ENCODE measurements around the gene EXT2. TPM values are rescaled to one million over a fixed set of nuclear protein-coding genes. Genes with fewer than 3 reads are reported as not detected.

Gene EXT2
- total RNA-seq, 1 donor from 2014 or later = 53.7 TPM

- H3K9me3 ChIP-seq = no peaks in the 10 kb centered on the region
- intact Hi-C loops (cut with DNase I) = no loop called here
- DNase-seq = no peak
- ATAC-seq = no peak
- no peaks in the 10 kb centered on the region for H3K4me1 ChIP-seq
- no peak overlapping the region for H3K27ac ChIP-seq
- H3K4me3 ChIP-seq = no peak overlapping the region
- no peaks in the 10 kb centered on the region for H3K36me3 ChIP-seq
- TF ChIP-seq, protein P1, sequence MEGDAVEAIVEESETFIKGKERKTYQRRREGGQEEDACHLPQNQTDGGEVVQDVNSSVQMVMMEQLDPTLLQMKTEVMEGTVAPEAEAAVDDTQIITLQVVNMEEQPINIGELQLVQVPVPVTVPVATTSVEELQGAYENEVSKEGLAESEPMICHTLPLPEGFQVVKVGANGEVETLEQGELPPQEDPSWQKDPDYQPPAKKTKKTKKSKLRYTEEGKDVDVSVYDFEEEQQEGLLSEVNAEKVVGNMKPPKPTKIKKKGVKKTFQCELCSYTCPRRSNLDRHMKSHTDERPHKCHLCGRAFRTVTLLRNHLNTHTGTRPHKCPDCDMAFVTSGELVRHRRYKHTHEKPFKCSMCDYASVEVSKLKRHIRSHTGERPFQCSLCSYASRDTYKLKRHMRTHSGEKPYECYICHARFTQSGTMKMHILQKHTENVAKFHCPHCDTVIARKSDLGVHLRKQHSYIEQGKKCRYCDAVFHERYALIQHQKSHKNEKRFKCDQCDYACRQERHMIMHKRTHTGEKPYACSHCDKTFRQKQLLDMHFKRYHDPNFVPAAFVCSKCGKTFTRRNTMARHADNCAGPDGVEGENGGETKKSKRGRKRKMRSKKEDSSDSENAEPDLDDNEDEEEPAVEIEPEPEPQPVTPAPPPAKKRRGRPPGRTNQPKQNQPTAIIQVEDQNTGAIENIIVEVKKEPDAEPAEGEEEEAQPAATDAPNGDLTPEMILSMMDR (IDR thresholded peaks at IDR 0.05) = no peak
- no peaks in the 10 kb centered on the region for H3K27me3 ChIP-seq (ENCODE audit: low read depth)
Measured at GRCh38 chr11:44264438-44264749, 168.9 kb downstream of the EXT2 start.

DNA sequence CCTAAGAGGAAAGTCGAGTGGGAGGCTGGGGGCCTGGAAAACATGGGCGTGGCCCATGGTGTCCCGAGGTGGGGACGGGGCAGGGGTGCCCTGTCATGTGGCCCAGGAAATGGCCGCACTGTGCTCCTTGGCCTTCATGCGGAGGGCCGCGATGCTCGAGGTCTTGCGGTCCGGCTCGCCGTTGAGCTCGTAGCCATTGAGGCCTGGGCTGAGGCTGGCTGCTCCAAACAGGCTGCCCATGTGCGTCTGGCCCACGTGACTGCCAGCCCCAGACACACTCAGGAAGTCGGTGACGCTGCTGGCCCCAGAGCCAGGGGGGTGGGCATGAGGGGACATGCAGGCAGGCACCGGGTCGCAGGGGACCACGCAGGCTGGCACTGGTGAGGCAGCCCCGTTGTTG, 169.3 kb downstream of the EXT2 start:
- ATAC-seq (no peak), DNase-seq (no peak)
- Histone ChIP-seq H3K9me3 (no peaks in the 10 kb centered on the region), H3K4me3 (no peak overlapping the region), H3K36me3 (no peaks in the 10 kb centered on the region), H3K4me1 (no peaks in the 10 kb centered on the region), H3K27me3 (ENCODE audit: low read depth) (no peaks in the 10 kb centered on the region), H3K27ac (no peak overlapping the region)
- TF ChIP-seq, protein P1 (IDR thresholded peaks at IDR 0.05) = no peak
- intact Hi-C loops (cut with DNase I) = no loop called here

DNA sequence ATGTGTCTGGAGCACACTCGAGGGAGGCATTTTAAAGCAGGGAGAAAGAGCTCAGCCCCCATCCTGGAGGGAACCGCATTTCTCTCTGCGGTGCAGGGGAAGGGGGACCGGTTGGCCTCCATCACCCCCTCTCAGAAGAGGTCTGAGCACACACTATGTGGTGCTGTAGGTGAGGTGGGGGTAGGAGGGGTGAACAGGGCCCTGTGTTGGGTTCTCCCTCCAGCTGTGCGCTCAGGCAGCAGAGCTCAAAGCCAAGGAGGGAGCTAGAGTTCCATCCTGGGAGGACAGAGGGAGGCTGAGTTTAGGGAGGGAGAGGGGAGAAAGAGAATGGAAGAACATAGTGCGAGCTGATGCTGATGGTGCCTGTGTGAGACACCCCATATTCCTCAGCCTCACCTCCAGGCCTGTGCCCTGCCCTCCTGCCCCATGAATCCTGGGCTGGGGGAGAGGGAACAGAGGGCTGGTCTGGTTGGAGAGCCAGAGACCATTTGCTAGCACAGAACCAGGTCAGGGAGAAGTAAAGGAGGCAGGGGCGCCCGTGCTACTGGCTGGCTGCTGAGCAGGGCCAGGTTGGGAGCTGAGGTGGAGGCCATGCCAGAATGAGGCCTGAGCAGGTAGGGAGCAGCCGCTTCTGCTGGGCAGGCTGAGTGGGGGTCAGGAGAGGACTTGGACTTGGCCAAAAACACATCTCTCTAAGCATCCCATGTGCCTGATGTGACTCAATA, 170.7 kb downstream of the EXT2 start:
- DNase-seq (no peak), ATAC-seq (no peak)
- Histone ChIP-seq H3K9me3 (no peaks in the 10 kb centered on the region), H3K4me1 (no peaks in the 10 kb centered on the region), H3K4me3 (no peak overlapping the region), H3K27ac (no peak overlapping the region), H3K36me3 (no peaks in the 10 kb centered on the region), H3K27me3 (ENCODE audit: low read depth) (no peaks in the 10 kb centered on the region)
- intact Hi-C loops (cut with DNase I) = no loop called here
- TF ChIP-seq, protein P1 (IDR thresholded peaks at IDR 0.05) = no peak

DNA sequence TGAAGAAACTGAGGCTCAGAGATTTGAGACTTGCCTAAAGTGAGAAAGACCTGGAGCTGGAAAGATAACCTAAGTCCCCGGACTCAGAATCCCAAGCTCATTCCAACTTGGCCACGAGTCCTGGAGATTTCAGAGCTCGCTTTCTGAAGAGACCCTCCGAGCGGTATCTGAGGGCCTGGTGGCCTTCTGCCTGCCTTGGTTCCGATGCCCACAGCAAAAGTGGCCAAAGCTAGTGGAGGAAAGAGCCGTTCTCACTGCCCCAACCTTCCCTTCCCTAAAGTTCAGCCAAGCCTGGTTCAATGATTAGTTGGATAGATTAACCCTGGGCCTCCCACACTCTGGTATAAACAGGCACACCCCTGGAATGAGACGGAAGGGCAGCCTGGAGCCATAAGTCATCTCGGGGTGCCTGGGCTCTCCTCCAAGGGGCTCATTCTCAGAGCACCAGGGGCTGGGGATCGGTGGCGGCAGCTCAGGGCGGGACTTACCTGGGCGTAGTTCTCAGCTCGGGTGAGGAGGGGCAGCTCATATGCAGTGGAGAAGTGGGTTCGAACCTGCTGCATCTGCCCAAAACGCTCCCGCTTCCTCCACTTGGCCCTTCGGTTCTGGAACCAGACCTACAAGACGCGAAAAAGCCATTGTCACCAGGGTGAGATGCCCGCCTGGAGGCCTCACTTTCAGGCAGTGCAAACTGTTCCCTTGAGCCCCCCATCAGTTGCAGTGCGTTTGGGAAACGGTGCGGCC, 171.7 kb downstream of the EXT2 start:
- no peak overlapping the region for H3K4me3 ChIP-seq
- DNase-seq (no peak), ATAC-seq (no peak)

DNA sequence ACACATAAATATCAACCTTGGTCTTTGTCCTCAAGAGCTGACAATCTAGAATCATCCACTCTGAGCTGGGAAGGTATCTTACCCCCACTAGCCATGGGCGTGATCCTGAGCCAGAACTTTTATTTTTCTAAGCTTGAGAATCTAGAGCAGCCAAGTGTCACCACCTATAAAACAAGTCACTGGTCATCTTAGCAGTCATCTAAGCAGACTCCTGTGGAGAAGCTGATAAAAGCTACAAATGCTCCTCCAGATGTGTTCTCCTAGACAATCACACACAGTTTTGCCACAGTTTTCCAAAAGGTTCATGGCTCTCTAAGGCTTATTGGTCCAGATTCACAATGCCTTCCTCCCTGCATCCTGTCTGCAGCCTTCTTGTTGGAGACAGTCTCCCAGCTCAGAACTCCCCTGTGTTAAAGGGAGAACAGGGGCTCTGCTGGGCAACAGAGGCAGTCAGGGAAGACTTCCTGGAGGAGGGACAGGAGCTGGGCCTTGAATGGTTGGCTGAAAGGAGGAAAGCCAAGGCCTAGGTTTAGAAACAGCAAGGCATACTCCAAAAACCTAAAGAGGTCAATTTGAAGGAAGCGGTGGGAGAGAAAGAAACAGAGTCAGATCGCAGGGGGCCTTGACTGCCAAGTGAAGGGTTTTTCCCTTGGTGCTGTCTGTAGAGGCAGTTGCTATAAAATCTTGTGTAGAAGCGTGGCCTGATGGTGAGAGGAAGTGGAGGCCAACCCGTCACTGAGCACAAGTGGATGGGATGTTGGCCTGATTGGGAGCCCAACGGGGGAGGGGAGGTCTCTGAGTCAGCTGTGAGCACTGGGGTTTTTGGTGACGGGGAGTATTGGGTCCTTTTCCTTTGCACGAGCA, 172.5 kb downstream of the EXT2 start:
- no peaks in the 10 kb centered on the region for H3K36me3 ChIP-seq
- H3K27me3 ChIP-seq (ENCODE audit: low read depth) = no peaks in the 10 kb centered on the region
- no peaks in the 10 kb centered on the region for H3K4me1 ChIP-seq
- no peak for DNase-seq
- TF ChIP-seq, protein P1 (IDR thresholded peaks at IDR 0.05) = no peak
- H3K9me3 ChIP-seq = no peaks in the 10 kb centered on the region
- intact Hi-C loops (cut with DNase I) = no loop called here
- no peak for ATAC-seq
- H3K27ac ChIP-seq = no peak overlapping the region
- no peak overlapping the region for H3K4me3 ChIP-seq

More for the DNA sequence above, 171.7 kb downstream of the EXT2 start:
- intact Hi-C loops (cut with DNase I) = no loop called here
- Histone ChIP-seq H3K27me3 (ENCODE audit: low read depth) (no peaks in the 10 kb centered on the region), H3K4me1 (no peaks in the 10 kb centered on the region), H3K36me3 (no peaks in the 10 kb centered on the region), H3K27ac (no peak overlapping the region), H3K9me3 (no peaks in the 10 kb centered on the region)
- TF ChIP-seq, protein P1 (IDR thresholded peaks at IDR 0.05) = no peak

Measured in lower lobe of right lung (tissue), 2 donors.